Kidney tubule cell (primary cell): ENCODE measurements around the gene SPACA5.
"Not testable (repeated sequence)": the region's sequence is repeated elsewhere in the genome, so short reads cannot be mapped to it uniquely, and the experiment has no call there.

ENCODE experiments used
- DNase-seq: peaks from one replicate; pipeline ENCODE4 v3.0.0-alpha.2; 2018; ENCODE audit warnings: low spot score

SPACA5 gene

DNA sequence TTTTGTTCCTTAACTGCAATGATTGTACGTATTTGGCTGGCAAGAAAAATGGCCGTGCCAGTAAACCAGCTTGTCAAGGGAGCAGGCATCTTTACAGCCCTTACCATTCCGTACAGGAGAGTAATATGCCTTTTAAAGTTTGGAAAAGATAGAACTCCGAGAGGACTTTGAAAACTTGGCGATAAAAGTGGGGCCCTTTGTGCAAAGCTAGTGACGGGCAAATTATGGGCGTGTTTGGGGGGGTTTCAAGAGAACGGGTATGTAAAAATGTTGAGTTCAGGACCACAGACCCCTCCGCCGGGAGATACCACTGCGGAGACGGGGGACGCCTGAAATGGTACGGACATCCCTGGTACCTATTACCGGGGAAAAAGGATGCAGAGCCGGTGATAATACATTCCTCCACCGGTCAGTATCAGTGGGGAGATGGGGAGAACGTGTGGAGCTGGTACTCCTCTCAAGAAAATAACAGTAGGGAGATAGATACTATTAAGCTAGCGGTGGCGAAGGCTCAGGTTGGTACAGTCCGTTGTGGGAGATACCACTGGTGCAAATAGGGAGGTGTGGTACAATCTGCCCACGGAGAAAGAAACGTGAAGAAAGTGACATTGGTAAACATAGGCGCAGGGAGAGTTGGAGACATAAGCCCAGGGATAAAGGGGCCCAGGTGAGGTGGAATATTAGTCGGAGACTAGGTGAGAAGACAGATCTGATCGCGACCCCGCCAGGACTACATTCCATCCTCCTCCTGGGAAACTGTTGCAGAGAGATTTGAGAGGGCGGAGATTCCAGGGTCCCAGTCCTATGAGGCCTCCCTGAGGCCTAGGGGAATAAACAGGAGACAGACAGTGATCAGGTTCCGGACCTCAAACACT, 14.5 kb downstream of the SPACA5 start:
- DNase-seq = peak; percentile 82

DNA sequence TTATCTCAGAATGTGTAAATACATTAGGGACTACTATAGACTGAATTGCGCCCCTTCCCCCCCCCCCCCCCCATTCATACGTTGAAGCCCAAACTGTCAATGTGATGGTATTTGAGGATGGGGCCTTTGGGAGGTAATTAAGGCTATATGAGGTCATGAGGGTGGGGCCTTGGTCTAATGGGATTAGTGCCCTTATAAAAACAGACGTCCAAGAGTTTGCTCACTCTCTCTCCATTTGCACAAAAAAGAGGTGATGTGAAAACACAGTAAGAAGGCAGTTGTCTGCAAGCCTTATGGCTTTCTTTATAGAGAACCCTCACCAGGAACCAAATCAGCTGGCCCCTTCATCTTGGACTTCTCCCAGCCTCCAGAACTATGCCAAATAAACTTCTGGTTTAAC, 15.3 kb downstream of the SPACA5 start:
- DNase-seq = no peak

DNA sequence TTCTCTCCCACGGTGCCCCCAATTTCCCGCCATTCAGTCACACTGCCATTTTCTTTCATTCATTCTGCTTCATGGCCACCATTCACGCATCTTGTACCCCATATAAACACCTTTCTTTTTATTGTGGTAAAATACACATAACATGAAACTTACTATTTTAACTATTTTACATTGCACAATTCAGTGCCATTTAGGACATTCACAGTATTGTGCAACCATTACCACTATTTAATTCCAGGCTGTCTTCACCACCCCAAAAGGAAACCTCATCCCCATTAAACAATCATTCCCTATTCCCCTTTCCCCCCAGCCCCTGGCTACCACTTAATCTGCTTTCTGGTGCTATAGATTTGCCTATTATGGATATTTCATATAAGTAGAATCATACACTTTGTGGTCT, 15.9 kb downstream of the SPACA5 start:
- no peak for DNase-seq

DNA sequence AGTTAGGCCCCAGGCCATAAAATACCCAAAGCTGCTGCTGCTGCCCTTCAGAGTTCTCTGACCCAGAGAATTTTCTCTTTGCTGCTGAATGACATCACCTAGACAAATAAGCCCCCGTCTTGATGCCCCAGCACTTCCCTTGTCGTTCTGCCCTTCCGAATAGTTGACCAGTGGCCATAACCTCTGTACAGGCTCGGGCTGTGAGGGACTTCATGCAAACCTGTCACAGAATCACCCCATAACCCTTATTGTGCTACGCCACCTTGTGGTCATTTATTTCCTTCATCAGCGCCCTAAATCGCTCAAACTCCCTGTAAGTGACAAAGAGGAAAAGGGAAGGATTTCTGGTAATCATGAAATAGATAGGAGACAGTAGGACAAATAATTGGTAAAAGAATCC, 18.8 kb downstream of the SPACA5 start:
- peak; percentile 63 for DNase-seq

DNA sequence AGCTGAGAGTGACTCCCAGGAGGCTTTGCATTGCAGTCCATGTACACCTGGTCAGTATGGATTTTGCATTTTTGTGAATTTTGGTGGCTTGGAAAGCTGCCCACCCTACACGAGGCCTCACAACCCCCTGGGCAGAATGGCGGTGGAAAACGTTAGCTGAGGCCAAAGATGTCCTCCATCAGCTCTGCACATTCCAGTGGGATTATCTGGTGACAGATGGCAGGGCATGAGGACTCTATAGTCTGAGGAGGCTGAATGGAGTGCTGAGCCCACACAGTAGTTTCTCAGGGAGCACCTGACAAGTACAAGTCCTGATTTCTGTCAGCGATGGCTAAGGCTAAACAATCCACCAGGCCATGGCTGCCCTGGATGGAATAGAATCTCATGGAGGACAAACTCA, 20.8 kb downstream of the SPACA5 start:
- not testable (repeated sequence) for DNase-seq

DNA sequence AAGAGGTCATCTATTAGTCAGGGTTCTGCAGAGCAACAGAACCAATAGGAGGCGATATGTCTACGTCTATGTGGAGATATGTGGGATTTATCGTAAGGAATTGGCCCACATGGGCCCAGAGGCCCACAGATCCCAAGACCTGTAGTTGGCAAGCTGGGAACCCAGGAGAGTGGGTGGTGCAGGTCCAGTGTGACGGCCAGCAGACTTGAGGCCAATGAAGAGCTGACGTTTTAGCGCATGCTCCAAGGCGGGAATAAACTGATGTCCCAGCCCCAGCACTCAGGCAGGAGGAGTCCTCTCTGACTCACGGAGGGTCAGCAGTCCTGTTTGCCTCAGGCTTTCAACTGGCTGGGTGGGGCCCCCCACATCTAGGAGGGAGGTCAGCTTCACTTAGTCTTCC, 21.3 kb downstream of the SPACA5 start:
- DNase-seq = no peak

DNA sequence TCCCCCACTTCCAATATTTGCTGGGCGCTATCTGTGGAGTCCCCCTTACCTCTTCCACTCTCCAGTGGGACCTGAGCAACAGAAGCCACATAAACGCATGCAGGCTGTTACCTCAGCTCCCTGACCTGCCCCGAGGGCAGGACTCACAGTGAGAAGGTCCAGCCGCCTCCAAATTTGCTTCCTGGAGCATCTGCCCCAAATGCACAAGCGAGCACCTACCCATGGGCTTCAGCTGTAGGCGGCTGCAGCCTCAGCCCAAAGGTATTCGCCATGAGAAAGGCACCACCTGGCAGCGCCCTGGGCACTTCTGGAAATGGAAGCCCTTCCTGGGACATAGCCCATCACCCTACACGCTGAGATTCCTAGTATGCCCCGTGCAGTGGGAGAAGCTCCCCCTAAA, 23.4 kb downstream of the SPACA5 start:
- DNase-seq = no peak

DNA sequence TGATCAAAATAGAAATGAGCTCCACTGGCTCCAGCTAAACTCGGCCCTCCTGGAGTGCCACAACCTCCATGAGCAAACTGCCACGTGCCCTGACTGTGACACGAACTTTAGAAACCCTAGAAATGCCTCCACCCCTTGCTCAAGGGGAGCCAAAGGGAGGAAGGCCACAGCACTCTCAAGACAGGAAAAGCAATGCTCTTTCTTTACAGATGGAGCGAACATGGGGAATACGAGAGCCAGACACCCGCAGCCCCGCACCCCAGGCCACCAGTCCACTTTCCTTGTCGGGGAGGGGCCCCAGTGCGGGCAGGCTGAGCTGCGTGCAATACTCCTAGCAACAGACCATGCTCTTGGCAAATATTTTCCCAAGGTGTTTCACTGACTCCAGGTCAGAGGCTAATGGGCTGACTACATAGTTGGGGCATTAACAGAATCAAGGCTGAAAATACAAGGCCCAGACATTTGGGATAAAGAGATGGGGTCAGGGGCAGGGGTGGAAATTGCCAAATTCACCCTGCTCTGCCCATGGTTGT, 23.9 kb downstream of the SPACA5 start:
- not testable (repeated sequence) for DNase-seq

DNA sequence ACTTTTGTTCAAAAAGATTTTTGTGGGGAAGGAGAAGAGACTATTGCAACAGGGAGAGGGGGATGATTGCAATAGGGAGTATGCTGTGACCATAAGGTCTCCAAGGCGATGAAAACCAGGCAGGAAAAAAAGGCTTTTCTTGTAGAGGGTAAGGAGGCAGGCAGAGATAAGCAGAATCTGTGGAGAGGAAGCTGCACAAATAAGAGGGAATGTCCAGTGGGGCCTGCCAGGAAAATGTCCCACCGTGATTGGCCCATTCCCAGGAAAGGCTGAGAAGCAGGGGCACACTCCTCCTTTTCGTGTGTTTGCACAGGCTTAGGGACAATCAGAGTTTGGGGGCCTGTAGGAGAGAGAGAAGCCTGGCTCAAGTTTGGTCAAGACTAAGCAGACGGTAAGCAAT, 29.1 kb downstream of the SPACA5 start:
- DNase-seq = no peak

DNA sequence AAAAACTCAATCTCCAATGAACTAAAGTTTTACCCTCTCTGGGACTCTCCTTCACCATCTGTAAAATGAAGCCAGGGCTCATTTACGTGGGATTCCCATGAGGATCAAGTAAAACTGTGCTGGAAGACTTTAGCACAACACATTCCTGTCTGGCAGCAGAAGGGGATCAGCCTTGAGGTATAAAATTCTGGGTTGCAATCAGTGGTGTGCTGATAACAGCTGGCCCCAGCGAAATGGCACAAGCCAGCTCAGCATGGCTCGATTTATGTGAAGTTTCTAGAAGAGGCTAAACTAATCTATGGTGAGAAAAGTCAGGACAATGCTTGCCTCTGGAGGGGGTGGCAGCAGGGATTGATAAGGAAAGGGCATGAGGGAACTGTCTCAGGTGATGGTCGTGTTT, 36.3 kb downstream of the SPACA5 start:
- no peak for DNase-seq

DNA sequence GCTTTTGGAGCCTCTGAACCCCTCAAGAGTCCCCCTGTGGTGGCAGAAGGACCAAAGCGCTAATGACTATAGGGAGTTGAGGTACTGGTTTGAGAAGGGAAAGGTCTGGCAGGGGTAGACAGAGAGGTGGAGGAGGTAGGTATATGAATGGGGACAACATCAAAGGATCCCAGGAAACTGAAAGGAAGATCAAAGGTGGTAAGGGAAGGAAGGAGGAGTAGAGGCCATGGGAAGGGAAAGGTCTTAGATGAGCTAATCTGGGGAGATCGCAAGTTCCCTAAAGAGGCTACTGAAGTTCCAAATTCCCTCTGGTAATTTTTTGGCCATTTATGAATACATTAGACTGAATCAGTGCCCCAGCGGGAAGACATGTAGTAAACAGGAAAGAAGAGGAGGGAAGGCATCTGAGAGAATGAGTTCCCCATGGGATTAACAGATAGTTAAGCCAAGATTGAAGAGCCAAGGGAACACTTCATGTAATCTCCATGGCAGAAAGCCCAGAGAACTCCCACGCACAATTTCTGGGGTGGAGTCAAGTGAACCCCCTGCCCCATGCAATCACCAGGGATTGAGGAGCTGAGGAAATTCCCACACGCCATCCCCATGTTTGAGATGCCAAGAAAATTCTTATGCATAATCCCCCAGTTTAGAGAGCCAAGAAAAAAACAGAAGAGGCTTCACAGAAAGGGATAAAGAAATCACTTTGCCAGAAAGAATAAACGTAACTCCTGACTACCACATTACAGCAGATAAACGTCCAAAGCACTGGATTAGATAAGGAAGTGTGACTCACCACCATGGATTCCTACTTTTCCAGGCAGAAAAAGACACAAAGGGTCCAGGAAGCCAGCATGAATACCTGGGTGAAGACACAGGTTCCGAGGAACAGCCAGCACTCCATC, 38.9 kb downstream of the SPACA5 start:
- peak; percentile 62 for DNase-seq

DNA sequence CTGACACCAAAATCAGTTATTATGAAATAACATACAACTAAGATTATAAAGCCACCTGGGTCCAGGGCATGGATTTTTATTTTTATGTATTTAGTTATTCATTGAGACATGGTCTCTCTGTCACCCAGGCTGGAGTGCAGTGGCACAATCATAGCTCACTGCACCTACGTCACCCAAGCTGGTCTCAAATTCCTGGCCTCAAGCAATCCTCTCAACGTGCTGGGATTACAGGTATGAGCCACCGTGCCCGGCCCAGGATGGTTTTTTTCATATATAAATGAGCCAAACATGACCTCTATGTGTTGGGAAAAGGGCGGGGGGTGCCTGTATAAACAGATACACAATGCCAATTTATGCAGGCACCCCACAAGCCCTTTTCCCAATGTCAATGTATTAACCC, 40.1 kb downstream of the SPACA5 start:
- no peak for DNase-seq

DNA sequence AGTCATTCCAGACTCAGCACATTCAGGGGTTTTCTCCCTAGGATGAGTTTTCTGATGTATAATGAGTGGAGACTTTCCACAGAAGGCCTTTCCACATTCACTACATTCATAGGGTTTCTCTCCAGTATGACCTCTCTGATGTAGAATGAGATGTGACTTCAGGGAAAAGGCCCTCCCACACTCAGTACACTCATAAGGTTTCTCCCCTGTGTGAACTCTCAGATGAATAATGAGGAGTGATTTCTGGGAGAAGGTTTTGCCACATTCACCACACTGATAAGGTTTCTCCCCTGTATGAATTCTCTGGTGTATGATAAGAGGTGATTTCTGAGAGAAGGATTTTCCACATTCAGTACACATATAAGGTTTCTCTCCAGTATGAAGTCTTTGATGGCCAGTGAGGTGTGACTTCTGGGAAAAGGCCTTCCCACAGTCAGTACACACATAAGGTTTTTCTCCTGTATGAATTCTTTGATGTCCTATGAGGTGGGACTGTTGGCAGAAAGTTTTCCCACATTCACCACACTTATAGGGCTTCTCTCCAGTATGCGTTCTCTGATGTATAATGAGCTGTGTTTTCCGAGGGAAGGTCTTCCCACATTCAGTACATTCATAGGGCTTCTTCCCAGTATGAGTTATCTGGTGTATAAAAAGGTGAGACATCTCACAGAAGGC, 52.0 kb downstream of the SPACA5 start:
- DNase-seq = no peak

DNA sequence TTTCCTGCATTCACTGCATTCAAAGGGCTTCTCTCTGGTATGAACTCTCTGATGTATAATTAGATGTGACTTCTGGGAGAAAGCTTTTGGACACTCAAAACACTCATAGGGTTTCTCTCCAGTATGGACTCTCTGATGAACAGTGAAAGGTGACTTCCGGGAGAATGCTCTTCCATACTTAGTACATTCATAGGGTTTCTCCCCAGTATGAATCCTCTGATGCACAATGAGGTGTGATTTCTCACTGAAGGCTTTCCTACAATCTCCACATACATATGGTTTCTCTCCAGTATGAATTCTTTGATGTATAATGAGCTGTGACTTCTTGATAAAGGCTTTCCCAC, 52.5 kb downstream of the SPACA5 start:
- DNase-seq = no peak
